Cardiac muscle cell (in vitro differentiated cells and primary cell): ENCODE data around the gene LIPC. TPM values are rescaled to one million over a fixed set of nuclear protein-coding genes. Genes with fewer than 3 reads are reported as not detected.
A peak's percentile ranks its signal among the peaks of the same experiment; 100 is the strongest.

ENCODE experiments used
- DNase-seq, 2 donors: peaks; one replicate each; pipeline versions ENCODE4 v3.0.0 to v3.0.0-alpha.2; 2010 to 2017; ENCODE audit warnings: low read depth in 1 of 2, low spot score in 1 of 2
- H3K27ac ChIP-seq: fragments of 200-600 bp; sonication (generic); 2 replicates; pipeline ENCODE4 v1.5.1; 2016
- H3K27me3 ChIP-seq: fragments of 200-600 bp; sonication (generic); 2 replicates; pipeline ENCODE4 v1.6.0; 2016; ENCODE audit warnings: control low read depth
- H3K36me3 ChIP-seq: fragments of 200-600 bp; sonication (generic); 2 replicates; pipeline ENCODE4 v1.5.1; 2016; ENCODE audit warnings: control low read depth
- H3K4me1 ChIP-seq: fragments of 200-600 bp; sonication (generic); 2 replicates; pipeline ENCODE4 v1.8.1; 2017; ENCODE audit warnings: low read depth, mild to moderate bottlenecking, mixed run types
- H3K4me3 ChIP-seq: fragments of 200-600 bp; sonication (generic); 2 replicates; pipeline ENCODE4 v1.5.1; 2016; ENCODE audit warnings: mild to moderate bottlenecking
- H3K9me3 ChIP-seq: fragments of 200-600 bp; sonication (generic); 2 replicates; pipeline ENCODE4 v1.5.1; 2017; ENCODE audit warnings: low read depth, mild to moderate bottlenecking, control low read depth
- polyA plus RNA-seq: library from polyadenylated mRNA; unstranded; fragments of >200 nt; fragmentation: Nextera tagmentation; extraction: Ambion mirVana; gene quantifications from 2 replicates; pipeline ENCODE4 v1.2.1, GENCODE V29; 2016
- total RNA-seq: library from RNA; depleted of rRNA; stranded (reverse); fragments of >200 nt; gene quantifications from 2 replicates; pipeline ENCODE4 v1.2.3, GENCODE V29; 2016
- TF ChIP-seq, protein P1 (sequence below): IDR thresholded peaks from 2 replicates; pipeline ENCODE4 v1.5.1; 2012; ENCODE audit warnings: low read depth, mild to moderate bottlenecking, low read length

The LIPC gene
- total and polyA plus RNA-seq, 2 experiments from 2014 or later = not detected

DNA sequence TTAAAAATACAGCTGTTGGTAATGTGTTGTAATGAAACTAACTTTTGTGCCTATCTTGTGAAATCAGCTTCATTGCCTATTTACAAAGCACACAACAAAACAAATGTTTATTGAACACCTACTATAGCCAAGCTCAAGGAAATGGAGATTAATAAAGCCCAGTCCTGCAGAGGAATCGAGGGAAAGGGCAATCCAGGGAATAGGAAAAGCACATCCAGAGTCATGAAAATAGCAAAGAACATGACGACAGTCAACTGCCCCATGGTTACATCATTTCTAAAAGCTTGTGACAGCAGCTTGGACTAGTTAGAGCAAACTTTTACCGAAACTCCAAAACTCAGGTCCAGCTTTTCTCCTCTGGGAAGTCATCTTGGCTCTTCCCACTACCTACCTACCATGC, 157.3 kb downstream of the LIPC start:
- Histone ChIP-seq H3K9me3 (no peaks in the 10 kb centered on the region), H3K27ac (peak overlapping the region; percentile 90), H3K4me3 (no peak overlapping the region), H3K36me3 (no peaks in the 10 kb centered on the region), H3K4me1 (peaks cover 30% of the 10 kb centered on the region), H3K27me3 (no peaks in the 10 kb centered on the region)
- TF ChIP-seq, protein P1, sequence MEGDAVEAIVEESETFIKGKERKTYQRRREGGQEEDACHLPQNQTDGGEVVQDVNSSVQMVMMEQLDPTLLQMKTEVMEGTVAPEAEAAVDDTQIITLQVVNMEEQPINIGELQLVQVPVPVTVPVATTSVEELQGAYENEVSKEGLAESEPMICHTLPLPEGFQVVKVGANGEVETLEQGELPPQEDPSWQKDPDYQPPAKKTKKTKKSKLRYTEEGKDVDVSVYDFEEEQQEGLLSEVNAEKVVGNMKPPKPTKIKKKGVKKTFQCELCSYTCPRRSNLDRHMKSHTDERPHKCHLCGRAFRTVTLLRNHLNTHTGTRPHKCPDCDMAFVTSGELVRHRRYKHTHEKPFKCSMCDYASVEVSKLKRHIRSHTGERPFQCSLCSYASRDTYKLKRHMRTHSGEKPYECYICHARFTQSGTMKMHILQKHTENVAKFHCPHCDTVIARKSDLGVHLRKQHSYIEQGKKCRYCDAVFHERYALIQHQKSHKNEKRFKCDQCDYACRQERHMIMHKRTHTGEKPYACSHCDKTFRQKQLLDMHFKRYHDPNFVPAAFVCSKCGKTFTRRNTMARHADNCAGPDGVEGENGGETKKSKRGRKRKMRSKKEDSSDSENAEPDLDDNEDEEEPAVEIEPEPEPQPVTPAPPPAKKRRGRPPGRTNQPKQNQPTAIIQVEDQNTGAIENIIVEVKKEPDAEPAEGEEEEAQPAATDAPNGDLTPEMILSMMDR = no peak
- DNase-seq = no peak

DNA sequence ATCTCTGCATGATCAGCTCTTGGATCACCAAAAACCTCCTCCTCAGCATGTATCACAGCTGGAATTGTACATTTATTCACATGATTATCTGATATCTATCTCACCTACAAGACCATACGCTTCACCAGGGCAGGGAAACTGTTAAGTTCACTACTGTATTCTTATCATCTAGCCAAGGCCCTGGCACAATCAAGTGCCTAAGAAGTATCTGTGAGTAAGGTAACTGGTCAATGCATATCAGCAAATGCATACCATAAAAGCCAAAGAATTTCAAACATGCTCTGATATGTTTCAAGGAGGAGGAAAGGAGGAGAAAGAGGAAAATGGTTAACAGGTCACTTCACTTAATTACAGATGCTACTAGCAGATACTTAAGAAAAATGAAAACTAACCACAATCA, 158.4 kb downstream of the LIPC start:
- DNase-seq = peak in 1 of 2 donors; percentile 47
- Histone ChIP-seq H3K27me3 (no peaks in the 10 kb centered on the region), H3K9me3 (no peaks in the 10 kb centered on the region), H3K27ac (peak overlapping the region; percentile 90), H3K4me3 (no peak overlapping the region), H3K4me1 (peaks cover 27% of the 10 kb centered on the region), H3K36me3 (peaks cover 7% of the 10 kb centered on the region)
- TF ChIP-seq, protein P1 = no peak

DNA sequence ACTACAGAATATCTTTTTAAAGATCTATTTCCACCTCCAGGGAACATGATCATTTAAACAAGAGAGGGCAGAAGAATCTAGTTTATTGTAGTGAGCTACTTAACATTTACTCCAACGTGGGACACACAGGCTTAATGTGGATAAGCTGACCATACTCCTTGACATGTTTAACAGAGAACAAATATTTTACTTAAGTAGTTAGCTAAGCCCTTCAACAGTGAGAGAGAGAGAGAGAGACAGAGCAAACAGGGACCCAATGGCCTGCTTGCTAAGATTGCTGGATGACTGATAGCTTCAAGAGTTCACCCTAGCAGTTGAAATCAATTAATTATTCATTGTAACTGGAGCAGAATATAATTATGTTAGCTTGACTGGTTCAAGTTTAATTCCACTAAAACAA, 159.1 kb downstream of the LIPC start:
- H3K4me1 ChIP-seq = peaks cover 20% of the 10 kb centered on the region
- no peaks in the 10 kb centered on the region for H3K9me3 ChIP-seq
- no peak overlapping the region for H3K4me3 ChIP-seq
- no peaks in the 10 kb centered on the region for H3K27me3 ChIP-seq
- peak in 1 of 2 donors; percentile 64 for DNase-seq
- H3K27ac ChIP-seq = peak overlapping the region; percentile 90
- H3K36me3 ChIP-seq = peaks cover 7% of the 10 kb centered on the region
- TF ChIP-seq, protein P1 = no peak

DNA sequence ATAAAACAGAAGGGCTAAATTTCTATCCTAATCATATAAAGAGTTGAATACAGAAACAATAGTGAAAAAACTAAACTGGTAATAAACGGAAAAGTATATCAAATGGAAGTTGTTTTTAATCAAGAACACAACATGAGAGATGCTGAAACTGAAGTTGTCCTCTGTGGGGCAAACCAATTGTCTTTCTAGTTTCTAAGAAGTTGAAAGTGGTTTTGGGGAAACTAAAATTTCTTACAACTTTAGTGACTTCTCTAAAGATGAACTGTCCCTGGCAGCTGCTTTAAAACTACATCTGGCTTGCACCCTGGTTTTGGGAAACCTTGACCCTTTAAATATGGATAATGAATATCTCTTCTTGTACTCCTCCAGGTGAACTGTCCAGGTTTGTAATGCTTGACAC, 162.1 kb downstream of the LIPC start:
- TF ChIP-seq, protein P1 = no peak
- H3K27ac ChIP-seq = no peak overlapping the region
- DNase-seq = no peak
- H3K36me3 ChIP-seq = peaks cover 13% of the 10 kb centered on the region
- peaks cover 20% of the 10 kb centered on the region for H3K4me1 ChIP-seq
- no peak overlapping the region for H3K4me3 ChIP-seq
- no peaks in the 10 kb centered on the region for H3K9me3 ChIP-seq
- no peaks in the 10 kb centered on the region for H3K27me3 ChIP-seq

DNA sequence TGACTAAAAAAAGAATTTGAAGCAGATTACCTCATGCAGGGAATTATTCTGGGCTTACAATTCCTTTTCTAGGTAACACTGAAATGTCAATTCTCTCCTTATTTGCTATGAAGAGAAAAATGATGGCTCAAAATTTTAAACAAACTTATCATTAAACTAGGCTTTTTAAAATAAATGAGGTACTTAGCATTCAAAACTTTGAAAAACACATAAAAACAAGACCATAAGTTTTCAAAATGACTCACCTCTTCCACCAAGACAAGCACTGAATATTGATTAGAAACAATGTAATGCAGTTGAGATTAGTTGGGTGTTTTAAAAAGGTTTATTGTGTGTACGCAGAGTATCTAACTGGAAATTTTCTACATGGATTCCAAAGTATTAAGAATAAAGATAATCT, 163.1 kb downstream of the LIPC start:
- Histone ChIP-seq H3K27ac (no peak overlapping the region), H3K36me3 (peaks cover 13% of the 10 kb centered on the region), H3K4me1 (peaks cover 14% of the 10 kb centered on the region), H3K9me3 (no peaks in the 10 kb centered on the region), H3K4me3 (no peak overlapping the region), H3K27me3 (no peaks in the 10 kb centered on the region)
- DNase-seq = no peak
- TF ChIP-seq, protein P1 = no peak
